CD4-positive, alpha-beta T cell treated with Interleukin-4 for 1 hour (primary cell): ENCODE data around the gene ARAP3.
A peak's percentile ranks its signal among the peaks of the same experiment; 100 is the strongest.

Experiments
- DNase-seq, 2 donors: peaks; one replicate each; pipeline ENCODE4 v3.0.0-alpha.2; 2020 to 2022

The ARAP3 gene

DNA sequence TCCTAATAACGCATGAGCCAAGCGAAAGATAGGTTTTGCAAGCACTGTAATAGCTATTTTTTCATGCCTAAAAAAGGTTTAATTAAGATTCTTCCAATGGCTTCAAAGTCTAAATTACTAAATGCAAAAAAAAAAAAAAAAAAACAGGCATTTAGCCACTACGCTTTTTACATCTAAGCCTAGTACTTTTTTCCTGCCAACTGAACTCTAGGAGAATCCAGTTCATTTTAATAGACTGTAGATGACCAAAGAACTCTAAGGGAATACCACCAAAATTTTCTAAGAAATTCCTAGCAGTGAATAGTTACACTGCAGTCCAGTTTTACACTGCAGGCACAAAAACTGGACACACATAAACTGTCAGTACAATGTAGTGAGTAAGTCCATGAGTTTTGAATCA, 73.0 kb downstream of the ARAP3 start:
- no peak for DNase-seq

DNA sequence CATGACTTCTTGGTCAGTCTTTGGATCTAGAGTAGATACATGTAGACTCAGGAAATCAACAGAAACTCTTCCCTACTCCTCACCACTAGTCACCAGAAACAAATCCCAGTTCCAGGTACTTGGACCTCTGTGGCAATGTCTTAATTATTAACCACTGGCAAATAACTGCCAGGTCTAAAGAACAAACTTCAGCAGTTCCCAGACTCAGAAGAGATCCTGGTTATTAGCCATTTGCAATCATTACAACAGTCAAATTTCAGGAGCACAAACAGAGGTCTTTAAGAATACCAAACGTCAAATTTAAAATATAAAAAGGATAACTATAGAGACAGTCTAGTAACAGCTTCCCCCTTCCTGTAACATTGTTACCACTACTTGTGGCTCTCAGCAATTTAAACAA, 73.5 kb downstream of the ARAP3 start:
- no peak for DNase-seq

DNA sequence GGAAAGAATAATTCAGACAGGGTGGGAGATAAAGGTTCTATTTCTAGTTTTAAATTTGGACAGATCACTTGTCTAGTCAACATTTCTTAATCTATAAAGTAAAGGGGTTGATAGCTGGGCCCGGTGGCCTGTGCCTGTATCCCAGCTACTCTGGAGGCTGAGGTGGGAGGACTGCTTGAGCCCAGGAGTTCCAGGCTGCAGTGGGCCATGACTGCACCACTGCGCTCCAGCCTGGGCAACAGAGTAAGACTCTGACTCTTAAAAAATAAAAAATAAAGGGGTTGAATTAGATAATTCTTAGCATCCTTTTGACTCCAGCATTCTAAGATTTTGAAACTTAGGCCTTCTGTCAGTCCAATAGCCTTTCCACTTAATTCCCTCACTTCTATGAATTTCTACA, 74.0 kb downstream of the ARAP3 start:
- DNase-seq, result no peak

DNA sequence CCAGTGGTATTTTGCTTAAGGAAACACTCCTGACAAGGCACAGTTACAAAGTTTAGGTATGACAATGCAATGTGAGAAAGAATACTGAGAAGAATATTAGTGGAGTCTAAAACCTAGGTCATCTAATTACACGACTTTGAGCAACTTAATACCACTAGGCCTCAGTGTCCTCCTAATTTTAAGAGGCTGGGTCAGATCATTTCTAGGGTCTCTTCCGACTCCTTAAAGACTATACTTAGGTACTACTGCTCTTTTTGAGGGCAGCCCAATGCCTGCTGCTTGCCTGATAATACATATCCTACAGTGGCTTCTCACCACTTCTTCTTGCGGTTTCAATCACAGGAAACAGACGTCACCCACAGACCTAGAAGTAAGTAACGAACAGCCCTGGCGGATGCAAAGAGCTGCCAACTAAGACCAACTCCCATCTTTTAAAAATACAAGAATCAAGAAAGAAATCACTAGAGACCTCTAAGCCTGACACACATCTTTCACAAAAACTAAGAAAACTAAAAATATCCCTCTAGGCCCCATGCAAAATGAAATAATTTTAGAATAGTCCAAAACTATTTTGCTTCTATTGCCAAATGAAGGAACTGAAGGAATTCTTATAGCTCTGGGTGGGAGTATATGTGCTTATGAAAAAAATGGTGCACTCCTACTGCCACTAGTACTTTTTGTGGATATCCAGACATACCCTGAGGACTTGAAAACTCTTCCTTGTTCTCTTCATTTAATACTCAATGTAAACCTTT, 76.3 kb downstream of the ARAP3 start:
- peak; percentile 87 to 89 for DNase-seq

DNA sequence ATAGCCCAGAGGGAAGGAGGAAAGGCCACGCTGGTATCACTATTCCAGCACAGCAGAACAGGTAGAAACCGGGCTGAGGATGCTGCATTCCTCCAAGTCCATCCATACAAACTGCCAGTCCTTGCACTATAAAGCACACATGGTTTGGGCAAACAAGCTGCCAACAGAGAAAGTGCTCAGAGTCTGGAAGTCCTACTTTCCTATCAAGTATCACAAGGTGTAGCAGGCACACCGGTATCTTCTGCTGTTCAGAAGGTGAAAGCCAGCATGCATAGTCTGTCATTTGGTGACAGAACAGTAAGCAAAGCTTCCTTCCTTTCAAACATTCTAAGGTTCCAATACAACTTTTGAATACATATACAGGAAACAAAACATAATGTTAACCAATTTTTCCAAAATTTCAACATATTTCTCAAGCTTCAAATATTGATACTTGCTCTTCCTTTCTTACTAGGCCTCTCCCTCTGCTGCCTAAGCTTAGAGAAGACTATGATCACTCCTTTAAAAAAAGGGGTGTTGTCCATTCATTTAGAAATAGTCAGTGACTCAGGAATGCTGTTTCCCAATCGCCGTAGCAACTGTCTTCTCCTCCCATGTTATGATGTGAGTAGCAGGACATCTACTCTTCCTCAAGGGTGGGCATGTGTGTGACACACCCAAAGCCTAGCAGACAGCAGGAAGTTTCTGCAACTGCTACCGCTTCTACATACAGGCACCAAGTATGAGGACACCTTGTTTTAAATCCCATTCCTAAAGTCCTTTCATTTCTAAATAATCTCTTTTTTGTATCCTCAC, 77.9 kb downstream of the ARAP3 start:
- peak; percentile 48 to 80 for DNase-seq
